ENCODE measurements around the gene MSL1.

Gene MSL1

GRCh38 chr17:40090237-40091119 is 31.3 kb upstream of the MSL1 start:
- Histone ChIP-seq H3K27ac (ENCODE audit: low read depth, low read length) (no peak overlapping the region), H3K36me3 (ENCODE audit: low read length) (no peaks in the 10 kb centered on the region), H3K9me3 (ENCODE audit: insufficient read depth, low read length) (no peaks in the 10 kb centered on the region), H3K27me3 (ENCODE audit: low read length) (no peaks in the 10 kb centered on the region), H3K79me2 (ENCODE audit: insufficient read depth, low read length) (no peaks in the 10 kb centered on the region), H3K9ac (ENCODE audit: low read length) (no peak overlapping the region), H4K20me1 (ENCODE audit: low read depth, low read length) (no peaks in the 10 kb centered on the region), H2AFZ (ENCODE audit: low read depth, low read length, severe bottlenecking) (no peak overlapping the region), H3K9me2 (replicated peaks; ENCODE audit: insufficient read depth, low read length) (no peaks in the 10 kb centered on the region), H3F3A (ENCODE audit: insufficient read depth) (no peaks in the 10 kb centered on the region), H3K4me3 (ENCODE audit: insufficient read depth, low read length, poor library complexity, severe bottlenecking) (no peak overlapping the region), H3K4me2 (ENCODE audit: low read depth, low read length, poor library complexity, severe bottlenecking) (no peak overlapping the region)
- TF ChIP-seq CTCF (IDR thresholded peaks at IDR 0.05; ENCODE audit: insufficient read depth, low read length, poor library complexity, severe bottlenecking), result no peak
- TF ChIP-seq EZH2phosphoT487 (conservative IDR thresholded peaks at IDR 0.05; ENCODE audit: low read length), result no peak

GRCh38 chr17:40091691-40092397 is 29.9 kb upstream of the MSL1 start:
- Histone ChIP-seq H3K4me3 (ENCODE audit: insufficient read depth, low read length, poor library complexity, severe bottlenecking) (no peak overlapping the region), H3K27me3 (ENCODE audit: low read length) (no peaks in the 10 kb centered on the region), H3K4me2 (ENCODE audit: low read depth, low read length, poor library complexity, severe bottlenecking) (no peak overlapping the region), H3K36me3 (ENCODE audit: low read length) (no peaks in the 10 kb centered on the region), H3K27ac (ENCODE audit: low read depth, low read length) (no peak overlapping the region), H3K9me3 (ENCODE audit: insufficient read depth, low read length) (no peaks in the 10 kb centered on the region), H3K9me2 (replicated peaks; ENCODE audit: insufficient read depth, low read length) (no peaks in the 10 kb centered on the region), H3F3A (ENCODE audit: insufficient read depth) (no peaks in the 10 kb centered on the region), H2AFZ (ENCODE audit: low read depth, low read length, severe bottlenecking) (no peak overlapping the region), H4K20me1 (ENCODE audit: low read depth, low read length) (no peaks in the 10 kb centered on the region), H3K9ac (ENCODE audit: low read length) (no peak overlapping the region), H3K79me2 (ENCODE audit: insufficient read depth, low read length) (no peaks in the 10 kb centered on the region)
- no peak for TF ChIP-seq CTCF (IDR thresholded peaks at IDR 0.05; ENCODE audit: insufficient read depth, low read length, poor library complexity, severe bottlenecking)
- TF ChIP-seq EZH2phosphoT487 (conservative IDR thresholded peaks at IDR 0.05; ENCODE audit: low read length), result no peak

- Histone ChIP-seq H2AFZ (ENCODE audit: low read depth, low read length, severe bottlenecking) (no peak overlapping the region), H3K36me3 (ENCODE audit: low read length) (no peaks in the 10 kb centered on the region), H3K79me2 (ENCODE audit: insufficient read depth, low read length) (no peaks in the 10 kb centered on the region), H4K20me1 (ENCODE audit: low read depth, low read length) (no peaks in the 10 kb centered on the region), H3F3A (ENCODE audit: insufficient read depth) (no peaks in the 10 kb centered on the region), H3K9me2 (replicated peaks; ENCODE audit: insufficient read depth, low read length) (no peaks in the 10 kb centered on the region), H3K4me3 (ENCODE audit: insufficient read depth, low read length, poor library complexity, severe bottlenecking) (no peak overlapping the region), H3K27ac (ENCODE audit: low read depth, low read length) (no peak overlapping the region), H3K4me2 (ENCODE audit: low read depth, low read length, poor library complexity, severe bottlenecking) (no peak overlapping the region), H3K9ac (ENCODE audit: low read length) (no peak overlapping the region), H3K9me3 (ENCODE audit: insufficient read depth, low read length) (no peaks in the 10 kb centered on the region), H3K27me3 (ENCODE audit: low read length) (no peaks in the 10 kb centered on the region)
- TF ChIP-seq EZH2phosphoT487 (conservative IDR thresholded peaks at IDR 0.05; ENCODE audit: low read length) (no peak), CTCF (IDR thresholded peaks at IDR 0.05; ENCODE audit: insufficient read depth, low read length, poor library complexity, severe bottlenecking) (no peak)
These were observed 29.2 kb upstream of the MSL1 start for GRCh38 chr17:40092581-40092980.

Measured in SU-DHL-6 (cell line).